Measurements from ENCODE around the gene DLG2.

Gene DLG2

GRCh38 chr11:84889556-84889955, 737.6 kb downstream of the DLG2 start:
- no peaks in the 10 kb centered on the region for H3K4me1 ChIP-seq (ENCODE audit: low read length)
- H4K20me1 ChIP-seq (ENCODE audit: insufficient read depth, low read length) = no peaks in the 10 kb centered on the region
- TF ChIP-seq CTCF (IDR thresholded peaks at IDR 0.05; ENCODE audit: low read depth, low read length) = no peak
- no peak for TF ChIP-seq EZH2phosphoT487 (IDR thresholded peaks at IDR 0.05; ENCODE audit: low read depth)
- H3K79me2 ChIP-seq (ENCODE audit: low read length) = no peaks in the 10 kb centered on the region
- H2AFZ ChIP-seq (ENCODE audit: low read depth, low read length) = no peak overlapping the region
- H3K36me3 ChIP-seq (replicated peaks; ENCODE audit: low read depth, low read length) = no peaks in the 10 kb centered on the region
- no peaks in the 10 kb centered on the region for H3K9me3 ChIP-seq (ENCODE audit: insufficient read depth, low read length)
- no peak overlapping the region for H3K4me2 ChIP-seq (ENCODE audit: low read length)
- no peak overlapping the region for H3K9ac ChIP-seq (ENCODE audit: low read length)
- H3K27me3 ChIP-seq (ENCODE audit: low read depth, low read length) = no peaks in the 10 kb centered on the region
- no peak overlapping the region for H3K4me3 ChIP-seq (ENCODE audit: low read length)
- no peak overlapping the region for H3K27ac ChIP-seq (ENCODE audit: low read length)

GRCh38 chr11:84887055-84887629, 740.0 kb downstream of the DLG2 start:
- H3K27ac ChIP-seq (ENCODE audit: low read length) = no peak overlapping the region
- no peak overlapping the region for H3K9ac ChIP-seq (ENCODE audit: low read length)
- no peak for TF ChIP-seq CTCF (IDR thresholded peaks at IDR 0.05; ENCODE audit: low read depth, low read length)
- no peak for TF ChIP-seq EZH2phosphoT487 (IDR thresholded peaks at IDR 0.05; ENCODE audit: low read depth)
- peak overlapping the region; percentile 42; the same call in 1 of the 2 replicates for H2AFZ ChIP-seq (ENCODE audit: low read depth, low read length)
- H3K27me3 ChIP-seq (ENCODE audit: low read depth, low read length) = no peaks in the 10 kb centered on the region
- H3K9me3 ChIP-seq (ENCODE audit: insufficient read depth, low read length) = no peaks in the 10 kb centered on the region
- no peaks in the 10 kb centered on the region for H3K79me2 ChIP-seq (ENCODE audit: low read length)
- H3K4me1 ChIP-seq (ENCODE audit: low read length) = no peaks in the 10 kb centered on the region
- H3K36me3 ChIP-seq (replicated peaks; ENCODE audit: low read depth, low read length) = no peaks in the 10 kb centered on the region
- no peaks in the 10 kb centered on the region for H4K20me1 ChIP-seq (ENCODE audit: insufficient read depth, low read length)
- H3K4me2 ChIP-seq (ENCODE audit: low read length) = 0 out of 2 replicates have a peak overlapping the region, but pooled peaks have one; percentile 1
- no peak overlapping the region for H3K4me3 ChIP-seq (ENCODE audit: low read length)

GRCh38 chr11:84886344-84886743, 740.8 kb downstream of the DLG2 start:
- H2AFZ ChIP-seq (ENCODE audit: low read depth, low read length) = no peak overlapping the region
- no peak overlapping the region for H3K4me2 ChIP-seq (ENCODE audit: low read length)
- H4K20me1 ChIP-seq (ENCODE audit: insufficient read depth, low read length) = no peaks in the 10 kb centered on the region
- no peaks in the 10 kb centered on the region for H3K79me2 ChIP-seq (ENCODE audit: low read length)
- H3K36me3 ChIP-seq (replicated peaks; ENCODE audit: low read depth, low read length) = no peaks in the 10 kb centered on the region
- no peaks in the 10 kb centered on the region for H3K27me3 ChIP-seq (ENCODE audit: low read depth, low read length)
- no peak overlapping the region for H3K9ac ChIP-seq (ENCODE audit: low read length)
- H3K27ac ChIP-seq (ENCODE audit: low read length) = no peak overlapping the region
- H3K4me1 ChIP-seq (ENCODE audit: low read length) = no peaks in the 10 kb centered on the region
- H3K4me3 ChIP-seq (ENCODE audit: low read length) = no peak overlapping the region
- no peaks in the 10 kb centered on the region for H3K9me3 ChIP-seq (ENCODE audit: insufficient read depth, low read length)
- no peak for TF ChIP-seq CTCF (IDR thresholded peaks at IDR 0.05; ENCODE audit: low read depth, low read length)
- no peak for TF ChIP-seq EZH2phosphoT487 (IDR thresholded peaks at IDR 0.05; ENCODE audit: low read depth)

- Histone ChIP-seq H3K79me2 (ENCODE audit: low read length) (no peaks in the 10 kb centered on the region), H3K27ac (ENCODE audit: low read length) (no peak overlapping the region), H3K4me2 (ENCODE audit: low read length) (no peak overlapping the region), H3K27me3 (ENCODE audit: low read depth, low read length) (no peaks in the 10 kb centered on the region), H4K20me1 (ENCODE audit: insufficient read depth, low read length) (no peaks in the 10 kb centered on the region), H3K4me1 (ENCODE audit: low read length) (no peaks in the 10 kb centered on the region), H3K36me3 (replicated peaks; ENCODE audit: low read depth, low read length) (no peaks in the 10 kb centered on the region), H3K4me3 (ENCODE audit: low read length) (no peak overlapping the region), H2AFZ (ENCODE audit: low read depth, low read length) (no peak overlapping the region), H3K9me3 (ENCODE audit: insufficient read depth, low read length) (no peaks in the 10 kb centered on the region), H3K9ac (ENCODE audit: low read length) (no peak overlapping the region)
- no peak for TF ChIP-seq CTCF (IDR thresholded peaks at IDR 0.05; ENCODE audit: low read depth, low read length)
- TF ChIP-seq EZH2phosphoT487 (IDR thresholded peaks at IDR 0.05; ENCODE audit: low read depth) = no peak
These were observed 742.3 kb downstream of the DLG2 start for GRCh38 chr11:84884836-84885235.
